Pancreas (tissue), 10 donors: ENCODE measurements around the gene ANKRD13A. TPM values are rescaled to one million over a fixed set of nuclear protein-coding genes. Genes with fewer than 3 reads are reported as not detected.
"Not testable (repeated sequence)": the region's sequence is repeated elsewhere in the genome, so short reads cannot be mapped to it uniquely, and the experiment has no call there.

Experiments
- ATAC-seq, 4 donors: fragments of 200-7000 bp; cut with Tn5 transposase; one replicate each; pipeline versions ENCODE4 v1.8.0 to v1.9.1; 2020; ENCODE audit warnings: mild to moderate bottlenecking in 4 of 4, moderate library complexity in 4 of 4
- DNase-seq, 6 donors: peaks; one replicate each; pipeline ENCODE4 v3.0.0-alpha.2; 2020
- FAIRE-seq: peaks from 2 replicates; lab custom pipeline; 2012; peaks lifted over from hg19 to GRCh38; lab: Jason Lieb, UNC
- H3K27ac ChIP-seq, 4 donors: fragments of 200-600 bp; sonication (generic); 1 replicate in 3 of 4; 2 replicates in 1 of 4; pipeline versions ENCODE4 v1.5.0 to v1.8.0; 2020
- H3K27me3 ChIP-seq, 4 donors: fragments of 200-600 bp; one replicate each; pipeline ENCODE4 v1.8.0; 2021
- H3K36me3 ChIP-seq, 3 donors: fragments of 200-600 bp; sonication (generic) in 1 of 3; one replicate each; pipeline versions ENCODE4 v1.5.0 to v1.8.0; 2020 to 2021
- H3K4me1 ChIP-seq, 3 donors: fragments of 200-600 bp; one replicate each; pipeline ENCODE4 v1.8.0; 2021
- H3K4me3 ChIP-seq, 4 donors: fragments of 200-600 bp; sonication (generic) in 2 of 4; one replicate each; pipeline versions ENCODE4 v1.5.0 to v1.8.0; 2020 to 2021
- H3K9me3 ChIP-seq, 4 donors: fragments of 200-600 bp; one replicate each; pipeline ENCODE4 v1.8.0; 2021
- CTCF ChIP-seq, 4 donors: fragments of 200-600 bp; sonication (generic) in 3 of 4; IDR thresholded peaks; one replicate each; pipeline versions ENCODE4 v1.5.0 to v1.8.0; 2021; ENCODE audit warnings: antibody characterized with exemption in 4 of 4
- WGBS, 2 donors: extraction: QIAGEN DNeasy Blood & Tissue Kit; methylation state at CpG; one replicate each; pipeline ENCODE4 v1.1.7; 2013; 5-methylcytosine and 5-hydroxymethylcytosine counted together
- intact Hi-C, 3 donors: fragments of 100-400 bp; cut with DNase I; formaldehyde crosslinking; loops; one replicate each; pipeline versions ENCODE4 v1.11.1 to v1.14.2; 2022
- polyA plus RNA-seq, 2 donors: library from polyadenylated mRNA; stranded (reverse); fragments of 200-250 nt; gene quantifications; one replicate each; pipeline ENCODE4 v1.2.3, GENCODE V29; 2013
- total RNA-seq, 6 donors: library from RNA; stranded (reverse); fragmentation: NEBNext Ultra II Directional in 4 of 6; extraction: Animal tissue kit (Norgen Biotek cat#: 25700) in 4 of 6; gene quantifications; one replicate each; pipeline versions ENCODE4 v1.2.1 to v1.2.4, GENCODE V29; 2021 to 2023
- donor health status: healthy with polysubstance abuse.
- donor health status: DM: no; HTN: no; CAD: no; lungs with moderate emphysema.
- donor health status: DM: no; HTN: no; CAD: no.
- donor health status: control.
- donor health status: control.
- donor health status: Bipolar disorder and iron deficiency.
- donor health status: DM: yes; HTN: yes; CAD: no.
- donor health status: DM: no; HTN: no; CAD: no.
- donor health status: DM: no; HTN: no; CAD: no.
- donor health status: DM: yes; HTN: yes; CAD: no.

The ANKRD13A gene
- total and polyA plus RNA-seq, 8 donors: 10.7 to 29.7 (median 16.7) TPM

GRCh38 chr12:110058875-110059615, 59.8 kb downstream of the ANKRD13A start:
- FAIRE-seq (no peak), ATAC-seq (peak in 1 of 4 donors; percentile 44)

GRCh38 chr12:110059651-110060000, 60.4 kb downstream of the ANKRD13A start:
- Histone ChIP-seq H3K27ac (no peak overlapping the region), H3K4me3 (no peak overlapping the region), H3K9me3 (no peaks in the 10 kb centered on the region), H3K27me3 (no peaks in the 10 kb centered on the region), H3K36me3 (no peaks in the 10 kb centered on the region), H3K4me1 (no peaks in the 10 kb centered on the region)
- DNase-seq (no peak), FAIRE-seq (no peak), ATAC-seq (no peak)
- intact Hi-C loops: no loop called here
- WGBS, 2 donors: 53 to 88% methylated on average over 2 of the region's 2 CpGs
- no peak for TF ChIP-seq CTCF (IDR thresholded peaks at IDR 0.05)

More at GRCh38 chr12:110058875-110059615, 59.8 kb downstream of the ANKRD13A start:
- Histone ChIP-seq H3K27ac (no peak overlapping the region), H3K4me1 (no peaks in the 10 kb centered on the region), H3K27me3 (no peaks in the 10 kb centered on the region), H3K4me3 (no peak overlapping the region), H3K36me3 (no peaks in the 10 kb centered on the region), H3K9me3 (no peaks in the 10 kb centered on the region)
- no peak for TF ChIP-seq CTCF (IDR thresholded peaks at IDR 0.05)
- intact Hi-C loops: no loop called here
- DNase-seq: no peak
- 60 to 61% methylated on average over 9 of the region's 9 CpGs for WGBS, 2 donors

- ATAC-seq (no peak), DNase-seq (no peak), FAIRE-seq (no peak)
- Histone ChIP-seq H3K4me1 (no peaks in the 10 kb centered on the region), H3K27me3 (no peaks in the 10 kb centered on the region), H3K9me3 (no peaks in the 10 kb centered on the region), H3K36me3 (no peaks in the 10 kb centered on the region), H3K4me3 (no peak overlapping the region), H3K27ac (no peak overlapping the region)
- TF ChIP-seq CTCF (IDR thresholded peaks at IDR 0.05): no peak
- WGBS, 2 donors: 89 to 91% methylated on average over 2 of the region's 2 CpGs
- intact Hi-C loops: no loop called here
Observed at GRCh38 chr12:110062241-110062640, 63.0 kb downstream of the ANKRD13A start.

- DNase-seq: no peak
- Histone ChIP-seq H3K27me3 (no peaks in the 10 kb centered on the region), H3K27ac (no peak overlapping the region), H3K4me3 (no peak overlapping the region), H3K9me3 (no peaks in the 10 kb centered on the region), H3K4me1 (no peaks in the 10 kb centered on the region), H3K36me3 (no peaks in the 10 kb centered on the region)
- no peak for ATAC-seq
- no peak for FAIRE-seq
- intact Hi-C loops: no loop called here
- no peak for TF ChIP-seq CTCF (IDR thresholded peaks at IDR 0.05)
- 71 to 91% methylated on average over 2 of the region's 2 CpGs for WGBS, 2 donors
Observed at GRCh38 chr12:110065540-110065939, 66.3 kb downstream of the ANKRD13A start.

- no peak for TF ChIP-seq CTCF (IDR thresholded peaks at IDR 0.05)
- no peak for FAIRE-seq
- Histone ChIP-seq H3K4me3 (no peak overlapping the region), H3K27me3 (no peaks in the 10 kb centered on the region), H3K36me3 (no peaks in the 10 kb centered on the region), H3K4me1 (no peaks in the 10 kb centered on the region), H3K9me3 (no peaks in the 10 kb centered on the region), H3K27ac (no peak overlapping the region)
- WGBS, 2 donors: 82 to 91% methylated on average over 7 of the region's 7 CpGs
- ATAC-seq: no peak
- DNase-seq: no peak
- intact Hi-C loops: no loop called here
Observed at GRCh38 chr12:110067531-110067930, 68.3 kb downstream of the ANKRD13A start.

- DNase-seq, FAIRE-seq, H3K9me3 ChIP-seq, ATAC-seq, H3K36me3 ChIP-seq, intact Hi-C loops, H3K4me1 ChIP-seq, H3K4me3 ChIP-seq, H3K27ac ChIP-seq, H3K27me3 ChIP-seq: not testable (repeated sequence)
- WGBS, 2 donors: 76 to 88% methylated on average over 9 of the region's 9 CpGs
Observed at GRCh38 chr12:110068115-110068514, 68.9 kb downstream of the ANKRD13A start.
